ENCODE measurements around the gene HOOK2. TPM values are rescaled to one million over a fixed set of nuclear protein-coding genes. Genes with fewer than 3 reads are reported as not detected.

The HOOK2 gene
- total and polyA plus RNA-seq, 9 of the 15 experiments (the other 6 are each of a cell fraction or from before 2014, with no cell fraction given): 1.3 to 17.2 (median 9.9) TPM

DNA sequence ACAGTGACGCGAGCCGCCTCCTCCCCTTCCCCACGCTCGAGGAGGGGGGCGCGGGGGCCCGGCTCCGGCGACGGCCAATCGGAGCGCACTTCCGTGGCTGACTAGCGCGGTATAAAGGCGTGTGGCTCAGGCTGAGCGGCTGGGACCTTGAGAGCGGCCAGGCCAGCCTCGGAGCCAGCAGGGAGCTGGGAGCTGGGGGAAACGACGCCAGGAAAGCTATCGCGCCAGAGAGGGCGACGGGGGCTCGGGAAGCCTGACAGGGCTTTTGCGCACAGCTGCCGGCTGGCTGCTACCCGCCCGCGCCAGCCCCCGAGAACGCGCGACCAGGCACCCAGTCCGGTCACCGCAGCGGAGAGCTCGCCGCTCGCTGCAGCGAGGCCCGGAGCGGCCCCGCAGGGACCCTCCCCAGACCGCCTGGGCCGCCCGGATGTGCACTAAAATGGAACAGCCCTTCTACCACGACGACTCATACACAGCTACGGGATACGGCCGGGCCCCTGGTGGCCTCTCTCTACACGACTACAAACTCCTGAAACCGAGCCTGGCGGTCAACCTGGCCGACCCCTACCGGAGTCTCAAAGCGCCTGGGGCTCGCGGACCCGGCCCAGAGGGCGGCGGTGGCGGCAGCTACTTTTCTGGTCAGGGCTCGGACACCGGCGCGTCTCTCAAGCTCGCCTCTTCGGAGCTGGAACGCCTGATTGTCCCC lies 16.1 kb upstream of the HOOK2 start, which contains the start of gene JUNB (continued):
- TF ChIP-seq, protein P1, sequence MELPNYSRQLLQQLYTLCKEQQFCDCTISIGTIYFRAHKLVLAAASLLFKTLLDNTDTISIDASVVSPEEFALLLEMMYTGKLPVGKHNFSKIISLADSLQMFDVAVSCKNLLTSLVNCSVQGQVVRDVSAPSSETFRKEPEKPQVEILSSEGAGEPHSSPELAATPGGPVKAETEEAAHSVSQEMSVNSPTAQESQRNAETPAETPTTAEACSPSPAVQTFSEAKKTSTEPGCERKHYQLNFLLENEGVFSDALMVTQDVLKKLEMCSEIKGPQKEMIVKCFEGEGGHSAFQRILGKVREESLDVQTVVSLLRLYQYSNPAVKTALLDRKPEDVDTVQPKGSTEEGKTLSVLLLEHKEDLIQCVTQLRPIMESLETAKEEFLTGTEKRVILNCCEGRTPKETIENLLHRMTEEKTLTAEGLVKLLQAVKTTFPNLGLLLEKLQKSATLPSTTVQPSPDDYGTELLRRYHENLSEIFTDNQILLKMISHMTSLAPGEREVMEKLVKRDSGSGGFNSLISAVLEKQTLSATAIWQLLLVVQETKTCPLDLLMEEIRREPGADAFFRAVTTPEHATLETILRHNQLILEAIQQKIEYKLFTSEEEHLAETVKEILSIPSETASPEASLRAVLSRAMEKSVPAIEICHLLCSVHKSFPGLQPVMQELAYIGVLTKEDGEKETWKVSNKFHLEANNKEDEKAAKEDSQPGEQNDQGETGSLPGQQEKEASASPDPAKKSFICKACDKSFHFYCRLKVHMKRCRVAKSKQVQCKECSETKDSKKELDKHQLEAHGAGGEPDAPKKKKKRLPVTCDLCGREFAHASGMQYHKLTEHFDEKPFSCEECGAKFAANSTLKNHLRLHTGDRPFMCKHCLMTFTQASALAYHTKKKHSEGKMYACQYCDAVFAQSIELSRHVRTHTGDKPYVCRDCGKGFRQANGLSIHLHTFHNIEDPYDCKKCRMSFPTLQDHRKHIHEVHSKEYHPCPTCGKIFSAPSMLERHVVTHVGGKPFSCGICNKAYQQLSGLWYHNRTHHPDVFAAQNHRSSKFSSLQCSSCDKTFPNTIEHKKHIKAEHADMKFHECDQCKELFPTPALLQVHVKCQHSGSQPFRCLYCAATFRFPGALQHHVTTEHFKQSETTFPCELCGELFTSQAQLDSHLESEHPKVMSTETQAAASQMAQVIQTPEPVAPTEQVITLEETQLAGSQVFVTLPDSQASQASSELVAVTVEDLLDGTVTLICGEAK (IDR thresholded peaks at IDR 0.05): no peak
- TF ChIP-seq, protein P1 (CRISPR knock-in tag; IDR thresholded peaks at IDR 0.05): no peak
- TF ChIP-seq ILK (tag; IDR thresholded peaks at IDR 0.05; ENCODE audit: borderline replicate concordance, low read depth) (no peak), U2AF1 (optimal IDR thresholded peaks at IDR 0.05; ENCODE audit: low read depth, low read length) (peak; percentile 96), RFX5 (IDR thresholded peaks at IDR 0.05; ENCODE audit: low read depth, low read length) (0 out of 2 replicates have a peak, but pooled peaks have one; percentile 6), SRSF3 (IDR thresholded peaks at IDR 0.05; ENCODE audit: insufficient read depth, low read length) (peak; percentile 87; the same call in 1 of the 2 replicates), GTF2F1 (IDR thresholded peaks at IDR 0.05; ENCODE audit: low read depth, low read length) (peak; percentile 97), ADNP (tag; IDR thresholded peaks at IDR 0.05) (no peak), ELF4 (CRISPR knock-in tag; IDR thresholded peaks at IDR 0.05) (peak; percentile 96), ZKSCAN8 (CRISPR knock-in tag; IDR thresholded peaks at IDR 0.05) (no peak), DNMT1 (IDR thresholded peaks at IDR 0.05) (no peak), MEF2D (tag; conservative IDR thresholded peaks at IDR 0.05; ENCODE audit: low read depth) (no peak), YY1 (IDR thresholded peaks at IDR 0.05; ENCODE audit: borderline replicate concordance in 1 of 3, control insufficient read depth in 1 of 3, extremely low read depth in 1 of 3, insufficient read depth in 3 of 3, insufficient read length in 1 of 3, insufficient replicate concordance in 2 of 3, low read depth in 1 of 3, low read length in 2 of 3) (peak in 2 of 3 experiments; percentile 68 to 78), SMAD4 (CRISPR knock-in tag; conservative IDR thresholded peaks at IDR 0.05) (peak; percentile 83)
- TF ChIP-seq, protein P2, sequence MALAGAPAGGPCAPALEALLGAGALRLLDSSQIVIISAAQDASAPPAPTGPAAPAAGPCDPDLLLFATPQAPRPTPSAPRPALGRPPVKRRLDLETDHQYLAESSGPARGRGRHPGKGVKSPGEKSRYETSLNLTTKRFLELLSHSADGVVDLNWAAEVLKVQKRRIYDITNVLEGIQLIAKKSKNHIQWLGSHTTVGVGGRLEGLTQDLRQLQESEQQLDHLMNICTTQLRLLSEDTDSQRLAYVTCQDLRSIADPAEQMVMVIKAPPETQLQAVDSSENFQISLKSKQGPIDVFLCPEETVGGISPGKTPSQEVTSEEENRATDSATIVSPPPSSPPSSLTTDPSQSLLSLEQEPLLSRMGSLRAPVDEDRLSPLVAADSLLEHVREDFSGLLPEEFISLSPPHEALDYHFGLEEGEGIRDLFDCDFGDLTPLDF (CRISPR knock-in tag; IDR thresholded peaks at IDR 0.05): peak; percentile 90
- TF ChIP-seq, protein P3, sequence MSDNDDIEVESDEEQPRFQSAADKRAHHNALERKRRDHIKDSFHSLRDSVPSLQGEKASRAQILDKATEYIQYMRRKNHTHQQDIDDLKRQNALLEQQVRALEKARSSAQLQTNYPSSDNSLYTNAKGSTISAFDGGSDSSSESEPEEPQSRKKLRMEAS (CRISPR knock-in tag; IDR thresholded peaks at IDR 0.05): peak; percentile 95
